ENCODE data around the gene DDX47. TPM values are rescaled to one million over a fixed set of nuclear protein-coding genes. Genes with fewer than 3 reads are reported as not detected.
"Not testable (repeated sequence)": the region's sequence is repeated elsewhere in the genome, so short reads cannot be mapped to it uniquely, and the experiment has no call there.

The DDX47 gene
- total RNA-seq, 6 donors from 2014 or later, result 34.0 to 64.0 (median 45.2) TPM

- 80 to 82% methylated on average over 6 of the region's 6 CpGs for WGBS, 2 donors
- ATAC-seq (ENCODE audit: low FRiP score in 2 of 2), result no peak
- H3K27ac ChIP-seq, result peak overlapping the region in 3 of 4 donors; percentile 17 to 61 (median 30)
These were observed 9.1 kb upstream of the DDX47 start for GRCh38 chr12:12804011-12804410.

DNA sequence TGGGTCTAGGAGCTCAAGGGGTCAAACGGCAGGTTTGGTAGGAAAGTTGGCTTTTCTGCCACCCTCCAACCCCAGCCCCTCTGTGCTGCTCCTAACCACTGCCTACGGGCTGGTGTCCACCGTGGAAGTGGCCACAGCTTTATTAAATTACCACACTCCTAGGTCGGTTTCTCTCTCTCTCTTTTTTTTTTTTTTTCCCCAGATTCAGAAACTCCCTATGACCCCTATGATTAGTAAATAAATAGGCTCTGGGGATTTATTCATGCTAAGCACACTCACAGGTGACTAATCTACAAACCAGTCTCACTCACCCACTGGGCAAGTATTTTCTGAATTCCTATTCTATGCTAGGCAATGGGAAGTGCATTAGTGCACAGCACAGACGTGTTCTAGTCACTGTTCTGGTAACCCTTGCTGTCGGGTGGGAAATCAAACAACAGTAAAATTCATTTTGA lies 8.7 kb upstream of the DDX47 start:
- peak in 1 of 2 donors; percentile 47 for ATAC-seq (ENCODE audit: low FRiP score in 2 of 2)
- no peak overlapping the region for H3K4me3 ChIP-seq
- WGBS, 2 donors, result 75 to 77% methylated on average over 6 of the region's 6 CpGs
- H3K27me3 ChIP-seq, result no peaks in the 10 kb centered on the region
- no peaks in the 10 kb centered on the region for H3K36me3 ChIP-seq
- peak overlapping the region in 2 of 4 donors; percentile 17 to 61 for H3K27ac ChIP-seq
- TF ChIP-seq CTCF (IDR thresholded peaks at IDR 0.05), result no peak
- TF ChIP-seq POLR2A (IDR thresholded peaks at IDR 0.05), result no peak
- no peak for TF ChIP-seq EP300 (IDR thresholded peaks at IDR 0.05)
- TF ChIP-seq POLR2AphosphoS5 (IDR thresholded peaks at IDR 0.05), result no peak
- H3K9me3 ChIP-seq, result no peaks in the 10 kb centered on the region
- H3K4me1 ChIP-seq, result peaks cover 32 to 39% (median 36%) of the 10 kb centered on the region in 4 donors
- DNase-seq, result no peak

More at GRCh38 chr12:12804011-12804410, 9.1 kb upstream of the DDX47 start:
- TF ChIP-seq POLR2A (IDR thresholded peaks at IDR 0.05), result no peak
- TF ChIP-seq POLR2AphosphoS5 (IDR thresholded peaks at IDR 0.05), result no peak
- TF ChIP-seq CTCF (IDR thresholded peaks at IDR 0.05), result no peak
- TF ChIP-seq EP300 (IDR thresholded peaks at IDR 0.05), result no peak
- Histone ChIP-seq H3K4me3 (no peak overlapping the region), H3K4me1 (peaks cover 29 to 35% (median 31%) of the 10 kb centered on the region in 4 donors), H3K36me3 (no peaks in the 10 kb centered on the region), H3K9me3 (no peaks in the 10 kb centered on the region), H3K27me3 (no peaks in the 10 kb centered on the region)
- DNase-seq, result no peak

DNA sequence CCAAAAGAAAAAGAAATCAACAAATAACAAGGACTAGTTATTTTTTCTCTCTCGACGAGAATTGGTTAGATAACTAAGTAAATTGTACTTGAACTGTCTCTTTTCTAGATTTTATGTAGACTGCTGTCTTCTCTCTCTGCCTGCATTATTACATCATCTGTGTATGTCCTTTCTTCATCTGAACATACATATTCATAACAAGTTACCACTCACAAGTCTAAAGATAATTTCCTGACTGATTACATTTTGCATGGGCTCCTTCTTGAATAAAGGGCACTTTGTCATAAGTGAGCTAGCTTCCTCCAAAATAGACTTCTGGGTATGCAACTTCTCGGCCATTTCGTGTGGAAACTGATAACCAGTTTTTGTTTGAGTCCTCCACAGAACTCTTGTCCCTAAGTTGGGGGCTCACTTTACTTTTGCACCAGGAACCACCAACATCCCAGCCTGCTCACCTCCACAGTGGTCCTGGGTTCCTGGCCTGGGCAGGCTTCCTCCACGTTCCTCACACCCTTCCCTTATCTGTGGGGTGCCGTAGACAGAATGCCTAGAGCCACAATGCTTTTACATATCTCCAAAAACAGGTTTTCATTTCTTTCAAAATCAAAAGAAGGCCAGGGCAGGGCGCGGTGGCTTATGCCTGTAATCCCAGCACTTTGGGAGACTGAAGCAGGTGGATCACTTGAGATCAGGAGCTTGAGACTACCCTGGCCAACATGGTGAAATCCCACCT lies 6.2 kb upstream of the DDX47 start:
- DNase-seq (no peak), ATAC-seq (ENCODE audit: low FRiP score in 2 of 2) (no peak)
- WGBS, 2 donors, result 69 to 92% methylated on average over 8 of the region's 8 CpGs
- Histone ChIP-seq H3K27me3 (no peaks in the 10 kb centered on the region), H3K36me3 (no peaks in the 10 kb centered on the region), H3K4me1 (peaks cover 32 to 39% (median 36%) of the 10 kb centered on the region in 4 donors), H3K27ac (peak overlapping the region; percentile 70 to 91 (median 78)), H3K4me3 (no peak overlapping the region), H3K9me3 (no peaks in the 10 kb centered on the region)
- no peak for TF ChIP-seq CTCF (IDR thresholded peaks at IDR 0.05)
- TF ChIP-seq POLR2AphosphoS5 (IDR thresholded peaks at IDR 0.05), result no peak
- TF ChIP-seq POLR2A (IDR thresholded peaks at IDR 0.05), result no peak
- TF ChIP-seq EP300 (IDR thresholded peaks at IDR 0.05), result no peak

DNA sequence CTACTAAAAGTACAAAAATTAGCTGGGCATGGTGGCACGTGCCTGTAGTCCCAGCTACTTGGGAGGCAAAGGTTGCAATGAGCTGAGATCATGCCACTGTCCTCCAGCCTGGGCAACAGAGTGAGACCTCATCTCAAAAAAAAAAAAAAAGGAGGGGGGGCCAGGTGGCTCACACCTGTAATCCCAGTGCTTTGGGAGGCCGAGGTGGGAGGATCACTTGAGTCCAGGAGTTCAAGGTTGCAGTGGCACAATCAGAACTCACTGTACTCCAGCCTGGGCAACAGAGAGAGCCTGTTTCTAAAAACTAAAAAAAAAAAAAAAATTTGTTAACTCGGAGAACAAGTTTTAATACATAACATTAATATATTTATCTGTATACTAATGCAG lies 5.6 kb upstream of the DDX47 start:
- Histone ChIP-seq H3K4me1 (peaks cover 32 to 40% (median 36%) of the 10 kb centered on the region in 4 donors), H3K27ac (peak overlapping the region; percentile 70 to 91 (median 78))
- not testable (repeated sequence) for DNase-seq; H3K9me3 ChIP-seq; H3K36me3 ChIP-seq; H3K4me3 ChIP-seq; H3K27me3 ChIP-seq; ATAC-seq (ENCODE audit: low FRiP score in 2 of 2)
- 78 to 80% methylated on average over 3 of the region's 3 CpGs for WGBS, 2 donors

DNA sequence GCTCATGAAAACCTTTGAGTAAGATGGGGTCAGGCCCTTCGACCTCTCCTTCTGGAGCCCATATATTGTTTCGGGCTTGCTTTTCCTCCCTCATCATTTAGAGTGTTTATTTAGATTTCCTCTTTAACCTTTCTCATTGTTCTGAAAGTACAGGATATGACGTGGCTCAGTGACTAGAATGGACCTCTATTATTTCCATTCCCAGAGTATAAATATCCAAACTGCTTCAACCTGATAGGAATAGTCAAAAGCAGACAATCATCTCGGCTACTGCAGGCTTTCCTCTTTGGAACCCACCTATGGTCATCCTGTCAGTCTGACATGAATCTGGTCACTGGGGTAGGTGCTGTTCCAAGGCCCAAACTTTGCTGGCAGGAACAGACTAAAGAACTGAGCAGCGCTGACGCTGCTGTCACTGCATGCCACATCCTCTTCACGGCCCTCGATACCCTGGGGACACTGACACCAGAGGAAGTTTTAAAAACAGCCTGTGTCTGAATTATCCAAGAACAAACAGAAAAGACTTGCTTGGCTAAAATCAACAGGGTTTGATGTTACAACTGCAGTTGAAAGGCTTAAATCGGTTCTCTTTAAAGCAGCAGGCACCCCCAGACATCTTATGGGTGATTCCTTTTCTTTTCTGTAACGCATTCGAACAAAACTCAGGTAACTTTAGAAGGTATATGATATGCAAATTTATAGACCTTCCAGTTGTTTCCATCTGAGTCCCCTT lies 5.0 kb upstream of the DDX47 start:
- Histone ChIP-seq H3K27me3 (no peaks in the 10 kb centered on the region), H3K4me3 (no peak overlapping the region), H3K27ac (peak overlapping the region; percentile 70 to 91 (median 78)), H3K9me3 (no peaks in the 10 kb centered on the region), H3K36me3 (no peaks in the 10 kb centered on the region), H3K4me1 (peaks cover 27 to 40% (median 34%) of the 10 kb centered on the region in 4 donors)
- ATAC-seq (ENCODE audit: low FRiP score in 2 of 2) (peak in 1 of 2 donors; percentile 45), DNase-seq (peak in 1 of 2 donors; percentile 51)
- 47 to 48% methylated on average over 11 of the region's 11 CpGs for WGBS, 2 donors
- no peak for TF ChIP-seq CTCF (IDR thresholded peaks at IDR 0.05)
- TF ChIP-seq POLR2AphosphoS5 (IDR thresholded peaks at IDR 0.05), result peak; percentile 61 to 70
- TF ChIP-seq EP300 (IDR thresholded peaks at IDR 0.05), result peak in 2 of 4 donors; percentile 45 to 50
- peak in 2 of 4 donors; percentile 7 to 46 for TF ChIP-seq POLR2A (IDR thresholded peaks at IDR 0.05)
